Uterus (tissue), 2 donors: ENCODE data around the gene KLF15.

ENCODE experiments used
- POLR2A ChIP-seq, 2 donors: fragments of 450-650 bp; IDR thresholded peaks; one replicate each; pipeline ENCODE4 v1.6.1; 2016; ENCODE audit warnings: antibody characterized with exemption in 2 of 2, mild to moderate bottlenecking in 1 of 2, moderate library complexity in 1 of 2
- TF ChIP-seq, protein P1 (sequence below), 4 experiments: fragments of 200-600 bp in 2 of 4; fragments of 450-650 bp in 2 of 4; sonication (generic) in 2 of 4; IDR thresholded peaks; one replicate each; pipeline ENCODE4 v1.5.1; 2016 to 2019; ENCODE audit warnings: antibody characterized with exemption in 4 of 4, mild to moderate bottlenecking in 2 of 4, moderate library complexity in 1 of 4

DNA sequence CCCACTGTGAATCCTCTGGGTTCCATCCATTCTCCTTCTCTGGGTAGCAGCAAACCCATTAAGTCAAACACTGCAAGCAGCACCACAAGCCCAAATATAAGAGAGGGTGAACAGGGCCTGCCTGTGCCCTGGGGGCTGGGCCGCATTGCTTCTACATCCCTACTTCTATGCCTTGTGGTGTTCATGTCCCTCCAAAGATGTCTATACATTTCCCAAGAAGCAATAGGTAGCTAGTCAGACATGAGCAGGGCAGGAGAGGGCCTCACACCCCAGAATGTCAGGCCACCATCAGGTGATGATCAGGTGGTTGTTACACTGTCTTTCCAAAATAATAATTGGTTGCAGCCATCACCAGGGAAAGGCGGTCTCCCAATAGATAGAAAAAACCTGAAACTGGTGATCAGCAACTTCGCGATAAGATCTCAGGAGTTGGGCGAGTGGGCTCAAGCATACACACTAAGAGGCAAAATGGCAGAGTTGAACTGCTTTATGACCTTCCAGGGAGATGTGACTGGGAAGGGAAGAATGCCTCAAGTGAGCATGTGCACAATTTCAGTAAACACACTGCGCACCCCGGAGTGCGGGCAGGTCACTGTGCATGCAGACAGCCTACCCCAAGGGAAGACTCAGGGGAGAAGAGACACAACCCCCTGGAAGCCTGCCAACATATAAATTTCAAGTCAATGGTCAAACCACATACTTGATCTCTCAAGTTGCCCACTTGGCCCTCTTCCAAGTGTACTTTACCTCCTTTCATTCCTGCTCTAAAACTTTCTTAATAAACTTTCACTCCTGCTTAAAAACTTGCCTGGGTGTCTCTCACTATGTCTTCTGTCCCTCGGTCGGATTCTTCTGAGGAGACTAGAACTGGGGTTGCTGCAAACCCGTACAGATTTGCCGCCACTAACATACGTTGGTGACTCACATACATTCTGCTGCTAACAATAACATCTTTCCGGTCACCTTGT is 39.9 kb downstream of the KLF15 start:
- TF ChIP-seq, protein P1, sequence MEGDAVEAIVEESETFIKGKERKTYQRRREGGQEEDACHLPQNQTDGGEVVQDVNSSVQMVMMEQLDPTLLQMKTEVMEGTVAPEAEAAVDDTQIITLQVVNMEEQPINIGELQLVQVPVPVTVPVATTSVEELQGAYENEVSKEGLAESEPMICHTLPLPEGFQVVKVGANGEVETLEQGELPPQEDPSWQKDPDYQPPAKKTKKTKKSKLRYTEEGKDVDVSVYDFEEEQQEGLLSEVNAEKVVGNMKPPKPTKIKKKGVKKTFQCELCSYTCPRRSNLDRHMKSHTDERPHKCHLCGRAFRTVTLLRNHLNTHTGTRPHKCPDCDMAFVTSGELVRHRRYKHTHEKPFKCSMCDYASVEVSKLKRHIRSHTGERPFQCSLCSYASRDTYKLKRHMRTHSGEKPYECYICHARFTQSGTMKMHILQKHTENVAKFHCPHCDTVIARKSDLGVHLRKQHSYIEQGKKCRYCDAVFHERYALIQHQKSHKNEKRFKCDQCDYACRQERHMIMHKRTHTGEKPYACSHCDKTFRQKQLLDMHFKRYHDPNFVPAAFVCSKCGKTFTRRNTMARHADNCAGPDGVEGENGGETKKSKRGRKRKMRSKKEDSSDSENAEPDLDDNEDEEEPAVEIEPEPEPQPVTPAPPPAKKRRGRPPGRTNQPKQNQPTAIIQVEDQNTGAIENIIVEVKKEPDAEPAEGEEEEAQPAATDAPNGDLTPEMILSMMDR (IDR thresholded peaks at IDR 0.05), result no peak
- TF ChIP-seq POLR2A (IDR thresholded peaks at IDR 0.05), result no peak
